Rectal smooth muscle tissue (tissue), 1 donor: Measurements from ENCODE around the gene PPP2R3B.

Experiments used
- H3K27ac ChIP-seq: one replicate; pipeline ENCODE4 v1.7.0; 2013; ENCODE audit warnings: low read depth, low read length, inconsistent platforms
- H3K27me3 ChIP-seq: one replicate; pipeline ENCODE4 v1.7.0; 2013; ENCODE audit warnings: low read length; ENCODE audit not compliant: control insufficient read depth, insufficient read depth
- H3K36me3 ChIP-seq: one replicate; pipeline ENCODE4 v1.7.0; 2013; ENCODE audit warnings: low read length; ENCODE audit not compliant: control insufficient read depth, insufficient read depth
- H3K4me1 ChIP-seq: one replicate; pipeline ENCODE4 v1.7.0; 2013; ENCODE audit warnings: low read length; ENCODE audit not compliant: control insufficient read depth, insufficient read depth
- H3K4me3 ChIP-seq: one replicate; pipeline ENCODE4 v1.7.0; 2013; ENCODE audit warnings: low read length
- H3K9ac ChIP-seq: one replicate; pipeline ENCODE4 v1.7.0; 2013; ENCODE audit warnings: low read length

Gene PPP2R3B

GRCh38 chrX:292900-293897, 93.5 kb downstream of the PPP2R3B start:
- Histone ChIP-seq H3K9ac (no peak overlapping the region), H3K4me3 (no peak overlapping the region), H3K36me3 (peaks cover 10% of the 10 kb centered on the region), H3K27ac (no peak overlapping the region), H3K4me1 (no peaks in the 10 kb centered on the region), H3K27me3 (no peaks in the 10 kb centered on the region)

- Histone ChIP-seq H3K4me1 (no peaks in the 10 kb centered on the region), H3K27me3 (no peaks in the 10 kb centered on the region), H3K9ac (no peak overlapping the region), H3K27ac (no peak overlapping the region), H3K36me3 (peaks cover 10% of the 10 kb centered on the region), H3K4me3 (no peak overlapping the region)
These were observed 95.3 kb downstream of the PPP2R3B start for GRCh38 chrX:291411-291901.

GRCh38 chrX:290476-291166, 96.1 kb downstream of the PPP2R3B start:
- peaks cover 10% of the 10 kb centered on the region for H3K36me3 ChIP-seq
- no peak overlapping the region for H3K9ac ChIP-seq
- no peak overlapping the region for H3K4me3 ChIP-seq
- no peaks in the 10 kb centered on the region for H3K27me3 ChIP-seq
- H3K27ac ChIP-seq, result no peak overlapping the region
- H3K4me1 ChIP-seq, result no peaks in the 10 kb centered on the region

GRCh38 chrX:288561-288991, 98.1 kb downstream of the PPP2R3B start:
- Histone ChIP-seq H3K9ac (no peak overlapping the region), H3K36me3 (peaks cover 14% of the 10 kb centered on the region), H3K4me3 (no peak overlapping the region), H3K4me1 (no peaks in the 10 kb centered on the region), H3K27ac (no peak overlapping the region), H3K27me3 (no peaks in the 10 kb centered on the region)

GRCh38 chrX:287670-288069, 99.0 kb downstream of the PPP2R3B start:
- peaks cover 13% of the 10 kb centered on the region for H3K36me3 ChIP-seq
- no peak overlapping the region for H3K9ac ChIP-seq
- no peaks in the 10 kb centered on the region for H3K27me3 ChIP-seq
- no peaks in the 10 kb centered on the region for H3K4me1 ChIP-seq
- H3K4me3 ChIP-seq, result no peak overlapping the region
- no peak overlapping the region for H3K27ac ChIP-seq

GRCh38 chrX:285076-285677, 101.5 kb downstream of the PPP2R3B start:
- no peak overlapping the region for H3K4me3 ChIP-seq
- peaks cover 9% of the 10 kb centered on the region for H3K36me3 ChIP-seq
- no peaks in the 10 kb centered on the region for H3K27me3 ChIP-seq
- H3K9ac ChIP-seq, result no peak overlapping the region
- H3K27ac ChIP-seq, result no peak overlapping the region
- H3K4me1 ChIP-seq, result no peaks in the 10 kb centered on the region
